ENCODE data around the gene NEK2.
A peak's percentile ranks its signal among the peaks of the same experiment; 100 is the strongest.

The NEK2 gene

GRCh38 chr1:211667065-211667617 lies 8.3 kb downstream of the NEK2 start:
- no peaks in the 10 kb centered on the region for H3K9me3 ChIP-seq (ENCODE audit: control extremely low read depth in 1 of 5, control insufficient read depth in 4 of 5, insufficient read depth in 2 of 5, low read depth in 1 of 5, low read length in 4 of 5)
- H3K36me3 ChIP-seq (ENCODE audit: control insufficient read depth in 4 of 4, insufficient read depth in 4 of 4, low read length in 3 of 4): peaks cover 0 to 54% (median 31%) of the 10 kb centered on the region in 4 experiments
- H3K27me3 ChIP-seq (replicated peaks in 2 of 5; ENCODE audit: control insufficient read depth in 4 of 5, insufficient read depth in 5 of 5, low read length in 4 of 5): no peaks in the 10 kb centered on the region
- POLR2A ChIA-PET: no interaction called here
- CTCF ChIA-PET: interaction anchor here (1.6 to 6.2 kb wide), 2 partner anchors 10 to 13 kb away, joined by 3 to 27 read pairs; no protein-coding TSS in a partner anchor
- no peak for DNase-seq
- no peak overlapping the region for H3K27ac ChIP-seq (ENCODE audit: insufficient read depth in 1 of 2, low read depth in 1 of 2, low read length in 2 of 2, poor library complexity in 1 of 2, severe bottlenecking in 2 of 2)
- H3K4me3 ChIP-seq (ENCODE audit: control insufficient read depth in 1 of 7, extremely low read depth in 1 of 7, insufficient read depth in 4 of 7, low read depth in 2 of 7, low read length in 6 of 7): no peak overlapping the region
- whole genome bisulfite sequencing (ENCODE audit: insufficient coverage): no CpG with 5 or more reads among the region's 2 CpGs
- no peaks in the 10 kb centered on the region for H3K4me1 ChIP-seq (ENCODE audit: control extremely low read depth in 1 of 4, control insufficient read depth in 4 of 4, insufficient read depth in 4 of 4, low read length in 3 of 4)

DNA sequence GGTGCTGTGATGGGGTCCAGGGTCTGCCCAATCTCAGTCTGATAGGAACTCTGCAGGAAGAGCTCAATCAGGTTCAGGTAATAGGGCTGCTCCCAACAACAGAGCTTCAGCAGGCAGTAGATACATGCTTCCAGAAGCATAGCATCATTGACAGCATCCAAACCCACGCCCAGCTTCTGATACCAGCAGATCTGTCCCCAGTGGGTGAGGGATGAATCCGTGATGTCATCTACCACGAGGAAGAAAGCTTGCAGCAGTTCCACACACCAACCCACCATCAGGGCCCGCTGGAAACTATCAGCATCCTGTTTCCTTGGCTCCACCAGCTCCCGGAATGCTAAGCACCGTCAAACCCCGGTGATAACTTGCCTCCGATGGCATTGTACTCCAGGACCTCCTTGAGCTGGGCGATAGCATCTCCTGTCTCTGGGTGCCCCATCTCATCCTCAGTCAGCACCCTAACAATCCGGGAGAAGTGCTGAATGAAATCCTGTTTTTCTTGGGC lies 14.7 kb downstream of the NEK2 start:
- no peak for DNase-seq
- H3K4me3 ChIP-seq (ENCODE audit: control insufficient read depth in 1 of 7, extremely low read depth in 1 of 7, insufficient read depth in 4 of 7, low read depth in 2 of 7, low read length in 6 of 7): no peak overlapping the region
- WGBS (ENCODE audit: insufficient coverage): 99% methylated on average over 8 of the region's 10 CpGs
- H3K4me1 ChIP-seq (ENCODE audit: control extremely low read depth in 1 of 4, control insufficient read depth in 4 of 4, insufficient read depth in 4 of 4, low read length in 3 of 4): no peaks in the 10 kb centered on the region
- no peaks in the 10 kb centered on the region for H3K27me3 ChIP-seq (replicated peaks in 2 of 5; ENCODE audit: control insufficient read depth in 4 of 5, insufficient read depth in 5 of 5, low read length in 4 of 5)
- H3K27ac ChIP-seq (ENCODE audit: insufficient read depth in 1 of 2, low read depth in 1 of 2, low read length in 2 of 2, poor library complexity in 1 of 2, severe bottlenecking in 2 of 2): no peak overlapping the region
- no peaks in the 10 kb centered on the region for H3K9me3 ChIP-seq (ENCODE audit: control extremely low read depth in 1 of 5, control insufficient read depth in 4 of 5, insufficient read depth in 2 of 5, low read depth in 1 of 5, low read length in 4 of 5)
- POLR2A ChIA-PET: no interaction called here
- CTCF ChIA-PET: interaction anchor here (0.7 to 2.2 kb wide), 9 partner anchors 9 to 146 kb away, joined by 3 to 6 read pairs (median 4); partner anchors contain the start of gene SLC30A1
- peaks cover 0 to 12% (median 6%) of the 10 kb centered on the region in 4 experiments for H3K36me3 ChIP-seq (ENCODE audit: control insufficient read depth in 4 of 4, insufficient read depth in 4 of 4, low read length in 3 of 4)

GRCh38 chr1:211656728-211657127 lies 18.7 kb downstream of the NEK2 start:
- Histone ChIP-seq H3K27me3 (replicated peaks in 2 of 5; ENCODE audit: control insufficient read depth in 4 of 5, insufficient read depth in 5 of 5, low read length in 4 of 5) (peaks cover 0 to 3% (median 0%) of the 10 kb centered on the region in 5 experiments), H3K4me3 (ENCODE audit: control insufficient read depth in 1 of 7, extremely low read depth in 1 of 7, insufficient read depth in 4 of 7, low read depth in 2 of 7, low read length in 6 of 7) (no peak overlapping the region), H3K4me1 (ENCODE audit: control extremely low read depth in 1 of 4, control insufficient read depth in 4 of 4, insufficient read depth in 4 of 4, low read length in 3 of 4) (no peaks in the 10 kb centered on the region), H3K9me3 (ENCODE audit: control extremely low read depth in 1 of 5, control insufficient read depth in 4 of 5, insufficient read depth in 2 of 5, low read depth in 1 of 5, low read length in 4 of 5) (no peaks in the 10 kb centered on the region), H3K27ac (ENCODE audit: insufficient read depth in 1 of 2, low read depth in 1 of 2, low read length in 2 of 2, poor library complexity in 1 of 2, severe bottlenecking in 2 of 2) (no peak overlapping the region), H3K36me3 (ENCODE audit: control insufficient read depth in 4 of 4, insufficient read depth in 4 of 4, low read length in 3 of 4) (no peaks in the 10 kb centered on the region)
- 100% methylated on average over 4 of the region's 4 CpGs for WGBS (ENCODE audit: insufficient coverage)
- DNase-seq: no peak
- POLR2A ChIA-PET: no interaction called here
- CTCF ChIA-PET: interaction anchor here (1.2 to 2.4 kb wide), 5 partner anchors 9 to 1208 kb away, joined by 3 to 14 read pairs (median 3); partner anchors contain the start of gene NEK2

GRCh38 chr1:211654838-211655787 lies 20.3 kb downstream of the NEK2 start:
- Histone ChIP-seq H3K4me3 (ENCODE audit: control insufficient read depth in 1 of 7, extremely low read depth in 1 of 7, insufficient read depth in 4 of 7, low read depth in 2 of 7, low read length in 6 of 7) (no peak overlapping the region), H3K4me1 (ENCODE audit: control extremely low read depth in 1 of 4, control insufficient read depth in 4 of 4, insufficient read depth in 4 of 4, low read length in 3 of 4) (no peaks in the 10 kb centered on the region), H3K27me3 (replicated peaks in 2 of 5; ENCODE audit: control insufficient read depth in 4 of 5, insufficient read depth in 5 of 5, low read length in 4 of 5) (peaks cover 0 to 3% (median 0%) of the 10 kb centered on the region in 5 experiments), H3K27ac (ENCODE audit: insufficient read depth in 1 of 2, low read depth in 1 of 2, low read length in 2 of 2, poor library complexity in 1 of 2, severe bottlenecking in 2 of 2) (no peak overlapping the region), H3K9me3 (ENCODE audit: control extremely low read depth in 1 of 5, control insufficient read depth in 4 of 5, insufficient read depth in 2 of 5, low read depth in 1 of 5, low read length in 4 of 5) (no peaks in the 10 kb centered on the region), H3K36me3 (ENCODE audit: control insufficient read depth in 4 of 4, insufficient read depth in 4 of 4, low read length in 3 of 4) (no peaks in the 10 kb centered on the region)
- peak; percentile 83 to 90 (median 83) for DNase-seq
- ChIA-PET POLR2A (no interaction called here), CTCF (interaction anchor here (0.6 to 5.3 kb wide), 29 partner anchors 9 to 1207 kb away, joined by 3 to 42 read pairs (median 3); partner anchors contain the start of gene SLC30A1)
- 53% methylated on average over 27 of the region's 27 CpGs for WGBS (ENCODE audit: insufficient coverage)

DNA sequence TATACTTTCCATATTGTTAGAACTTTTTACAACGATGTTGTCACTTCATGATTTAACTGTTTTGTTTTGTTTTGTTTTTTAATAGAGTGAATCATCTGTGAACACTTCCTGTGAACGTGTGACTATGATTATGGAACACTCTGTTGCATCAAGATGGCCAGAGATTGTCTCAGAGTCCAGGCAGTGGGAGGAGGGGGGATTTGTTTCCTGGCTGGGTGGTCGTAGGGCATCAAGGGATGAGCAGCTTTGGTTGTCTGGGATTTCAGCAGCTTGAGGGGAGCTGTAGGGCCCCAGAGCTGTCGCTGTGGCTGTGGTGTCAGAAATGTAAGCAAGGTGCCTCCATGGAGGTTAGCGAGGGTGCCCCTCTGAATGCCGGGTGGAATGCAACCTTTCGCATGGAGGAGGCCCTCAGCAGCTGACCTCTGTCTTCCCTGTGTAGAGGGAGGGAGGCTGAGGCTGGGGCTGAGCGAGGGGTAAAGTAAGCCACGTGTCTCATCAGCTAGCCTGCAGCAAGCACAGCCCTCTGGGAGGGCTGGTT lies 21.4 kb downstream of the NEK2 start:
- WGBS (ENCODE audit: insufficient coverage): 93% methylated on average over 5 of the region's 9 CpGs
- Histone ChIP-seq H3K27ac (ENCODE audit: insufficient read depth in 1 of 2, low read depth in 1 of 2, low read length in 2 of 2, poor library complexity in 1 of 2, severe bottlenecking in 2 of 2) (no peak overlapping the region), H3K4me3 (ENCODE audit: control insufficient read depth in 1 of 7, extremely low read depth in 1 of 7, insufficient read depth in 4 of 7, low read depth in 2 of 7, low read length in 6 of 7) (no peak overlapping the region), H3K9me3 (ENCODE audit: control extremely low read depth in 1 of 5, control insufficient read depth in 4 of 5, insufficient read depth in 2 of 5, low read depth in 1 of 5, low read length in 4 of 5) (no peaks in the 10 kb centered on the region), H3K36me3 (ENCODE audit: control insufficient read depth in 4 of 4, insufficient read depth in 4 of 4, low read length in 3 of 4) (no peaks in the 10 kb centered on the region), H3K27me3 (replicated peaks in 2 of 5; ENCODE audit: control insufficient read depth in 4 of 5, insufficient read depth in 5 of 5, low read length in 4 of 5) (peaks cover 0 to 3% (median 0%) of the 10 kb centered on the region in 5 experiments), H3K4me1 (ENCODE audit: control extremely low read depth in 1 of 4, control insufficient read depth in 4 of 4, insufficient read depth in 4 of 4, low read length in 3 of 4) (no peaks in the 10 kb centered on the region)
- POLR2A ChIA-PET: interaction anchor here (0.7 kb wide), 1 partner anchor 163 kb away, joined by 4 read pairs; no protein-coding TSS in a partner anchor
- CTCF ChIA-PET: interaction anchor here (0.8 to 5.3 kb wide), 21 partner anchors 11 to 1205 kb away, joined by 3 to 42 read pairs (median 3); partner anchors contain the start of gene SLC30A1
- peak in 1 of 3 donors; percentile 7 for DNase-seq

DNA sequence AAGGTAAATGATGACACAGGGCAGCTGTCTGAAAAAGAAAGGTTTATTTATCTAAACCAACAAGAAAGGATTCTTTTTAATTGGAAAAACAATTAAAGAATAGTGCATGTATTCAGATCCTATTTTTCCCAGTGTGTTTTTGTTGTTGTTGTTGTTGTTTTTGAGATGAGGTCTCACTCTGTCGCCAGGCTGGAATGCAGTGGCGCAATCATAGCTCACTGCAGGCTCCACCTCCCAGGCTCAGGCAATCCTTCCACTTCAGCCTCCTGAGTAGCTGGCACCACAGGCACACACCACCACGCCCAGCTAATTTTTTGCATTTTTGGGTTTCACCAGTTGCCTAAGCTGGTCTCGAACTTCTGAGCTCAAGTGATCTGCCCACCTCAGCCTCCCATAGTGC lies 22.1 kb downstream of the NEK2 start:
- POLR2A ChIA-PET: no interaction called here
- CTCF ChIA-PET: interaction anchor here (1.1 to 5.3 kb wide), 8 partner anchors 10 to 330 kb away, joined by 3 to 42 read pairs (median 14); partner anchors contain the start of gene SLC30A1

More for the DNA sequence above, 22.1 kb downstream of the NEK2 start:
- 100% methylated on average over 2 of the region's 4 CpGs for WGBS (ENCODE audit: insufficient coverage)
- H3K27ac ChIP-seq (ENCODE audit: insufficient read depth in 1 of 2, low read depth in 1 of 2, low read length in 2 of 2, poor library complexity in 1 of 2, severe bottlenecking in 2 of 2): no peak overlapping the region
- no peaks in the 10 kb centered on the region for H3K4me1 ChIP-seq (ENCODE audit: control extremely low read depth in 1 of 4, control insufficient read depth in 4 of 4, insufficient read depth in 4 of 4, low read length in 3 of 4)
- H3K27me3 ChIP-seq (replicated peaks in 2 of 5; ENCODE audit: control insufficient read depth in 4 of 5, insufficient read depth in 5 of 5, low read length in 4 of 5): peaks cover 0 to 3% (median 0%) of the 10 kb centered on the region in 5 experiments
- H3K4me3 ChIP-seq (ENCODE audit: control insufficient read depth in 1 of 7, extremely low read depth in 1 of 7, insufficient read depth in 4 of 7, low read depth in 2 of 7, low read length in 6 of 7): no peak overlapping the region
- no peaks in the 10 kb centered on the region for H3K36me3 ChIP-seq (ENCODE audit: control insufficient read depth in 4 of 4, insufficient read depth in 4 of 4, low read length in 3 of 4)
- H3K9me3 ChIP-seq (ENCODE audit: control extremely low read depth in 1 of 5, control insufficient read depth in 4 of 5, insufficient read depth in 2 of 5, low read depth in 1 of 5, low read length in 4 of 5): no peaks in the 10 kb centered on the region
- no peak for DNase-seq

Measured in common myeloid progenitor, CD34-positive (primary cell).